GM12801 (cell line): Measurements from ENCODE around the gene DPYSL4.

Source experiments
- CTCF ChIP-seq: IDR thresholded peaks from one replicate; pipeline ENCODE4 v1.5.1; 2011; ENCODE audit warnings: control low read depth; ENCODE audit not compliant: insufficient read length; ENCODE audit errors: extremely low read depth

Gene DPYSL4

GRCh38 chr10:132169766-132170560 lies 16.8 kb upstream of the DPYSL4 start:
- no peak for TF ChIP-seq CTCF

GRCh38 chr10:132170561-132171361 lies 16.0 kb upstream of the DPYSL4 start:
- TF ChIP-seq CTCF, result no peak

GRCh38 chr10:132172091-132173066 lies 14.4 kb upstream of the DPYSL4 start:
- no peak for TF ChIP-seq CTCF

GRCh38 chr10:132173185-132173584 lies 13.6 kb upstream of the DPYSL4 start:
- no peak for TF ChIP-seq CTCF

- TF ChIP-seq CTCF, result no peak
Measured at GRCh38 chr10:132174237-132174636, 12.5 kb upstream of the DPYSL4 start.

GRCh38 chr10:132175408-132175807 lies 11.3 kb upstream of the DPYSL4 start:
- TF ChIP-seq CTCF, result no peak

GRCh38 chr10:132175907-132176581 lies 10.7 kb upstream of the DPYSL4 start:
- TF ChIP-seq CTCF, result no peak
